ENCODE results near the gene SOX6.

SOX6 gene

GRCh38 chr11:16114978-16115871 lies 241.1 kb downstream of the SOX6 start:
- Mint-ChIP-seq H3K9me3 (peaks cover 5 to 11% of the 10 kb centered on the region in 2 donors), H3K4me3 (no peak overlapping the region), H3K27me3 (no peaks in the 10 kb centered on the region), H3K4me1 (ENCODE audit: low read depth in 2 of 2) (no peaks in the 10 kb centered on the region), H3K36me3 (ENCODE audit: insufficient read depth) (no peaks in the 10 kb centered on the region), H3K27ac (no peak overlapping the region)
- no peak for ATAC-seq (replicated peaks)
- DNase-seq, result no peak

- no peak overlapping the region for H3K27ac Mint-ChIP-seq
- ATAC-seq (replicated peaks), result no peak
Measured at GRCh38 chr11:16114431-16114830, 241.9 kb downstream of the SOX6 start.

GRCh38 chr11:16111690-16112089 lies 244.7 kb downstream of the SOX6 start:
- H3K36me3 Mint-ChIP-seq (ENCODE audit: insufficient read depth), result no peaks in the 10 kb centered on the region
- no peak overlapping the region for H3K4me3 Mint-ChIP-seq
- H3K4me1 Mint-ChIP-seq (ENCODE audit: low read depth in 2 of 2), result no peaks in the 10 kb centered on the region
- DNase-seq (no peak), ATAC-seq (replicated peaks) (no peak)
- H3K27ac Mint-ChIP-seq, result no peak overlapping the region
- no peaks in the 10 kb centered on the region for H3K27me3 Mint-ChIP-seq
- peaks cover 0 to 5% of the 10 kb centered on the region in 2 donors for H3K9me3 Mint-ChIP-seq

More at GRCh38 chr11:16114431-16114830, 241.9 kb downstream of the SOX6 start:
- no peaks in the 10 kb centered on the region for H3K27me3 Mint-ChIP-seq
- H3K9me3 Mint-ChIP-seq, result peaks cover 0 to 7% of the 10 kb centered on the region in 2 donors
- H3K36me3 Mint-ChIP-seq (ENCODE audit: insufficient read depth), result no peaks in the 10 kb centered on the region
- no peak for DNase-seq
- H3K4me3 Mint-ChIP-seq, result no peak overlapping the region
- no peaks in the 10 kb centered on the region for H3K4me1 Mint-ChIP-seq (ENCODE audit: low read depth in 2 of 2)

GRCh38 chr11:16110886-16111285 lies 245.5 kb downstream of the SOX6 start:
- DNase-seq (no peak), ATAC-seq (replicated peaks) (no peak)
- Mint-ChIP-seq H3K36me3 (ENCODE audit: insufficient read depth) (no peaks in the 10 kb centered on the region), H3K27me3 (no peaks in the 10 kb centered on the region), H3K9me3 (peaks cover 0 to 5% of the 10 kb centered on the region in 2 donors), H3K4me1 (ENCODE audit: low read depth in 2 of 2) (no peaks in the 10 kb centered on the region), H3K27ac (no peak overlapping the region), H3K4me3 (no peak overlapping the region)

GRCh38 chr11:16099343-16099900 lies 256.9 kb downstream of the SOX6 start:
- Mint-ChIP-seq H3K9me3 (peaks cover 3 to 10% of the 10 kb centered on the region in 2 donors), H3K27ac (no peak overlapping the region), H3K4me1 (ENCODE audit: low read depth in 2 of 2) (no peaks in the 10 kb centered on the region), H3K36me3 (ENCODE audit: insufficient read depth) (no peaks in the 10 kb centered on the region), H3K4me3 (no peak overlapping the region), H3K27me3 (no peaks in the 10 kb centered on the region)
- ATAC-seq (replicated peaks) (no peak), DNase-seq (no peak)

- no peak for DNase-seq
- no peak for ATAC-seq (replicated peaks)
Measured at GRCh38 chr11:16098526-16099205, 257.7 kb downstream of the SOX6 start.

GRCh38 chr11:16097543-16097942 lies 258.8 kb downstream of the SOX6 start:
- H3K27me3 Mint-ChIP-seq, result no peaks in the 10 kb centered on the region
- no peak overlapping the region for H3K27ac Mint-ChIP-seq
- no peak overlapping the region for H3K4me3 Mint-ChIP-seq
- peaks cover 1 to 3% of the 10 kb centered on the region in 2 donors for H3K9me3 Mint-ChIP-seq
- H3K36me3 Mint-ChIP-seq (ENCODE audit: insufficient read depth), result no peaks in the 10 kb centered on the region
- ATAC-seq (replicated peaks) (no peak), DNase-seq (no peak)
- no peaks in the 10 kb centered on the region for H3K4me1 Mint-ChIP-seq (ENCODE audit: low read depth in 2 of 2)

More at GRCh38 chr11:16098526-16099205, 257.7 kb downstream of the SOX6 start:
- Mint-ChIP-seq H3K9me3 (peaks cover 3 to 10% of the 10 kb centered on the region in 2 donors), H3K4me1 (ENCODE audit: low read depth in 2 of 2) (no peaks in the 10 kb centered on the region), H3K4me3 (no peak overlapping the region), H3K36me3 (ENCODE audit: insufficient read depth) (no peaks in the 10 kb centered on the region), H3K27ac (no peak overlapping the region), H3K27me3 (no peaks in the 10 kb centered on the region)

- ATAC-seq (replicated peaks) (no peak), DNase-seq (no peak)
- H3K27me3 Mint-ChIP-seq, result no peaks in the 10 kb centered on the region
- no peak overlapping the region for H3K4me3 Mint-ChIP-seq
- no peak overlapping the region for H3K27ac Mint-ChIP-seq
- peaks cover 3 to 6% of the 10 kb centered on the region in 2 donors for H3K9me3 Mint-ChIP-seq
- H3K36me3 Mint-ChIP-seq (ENCODE audit: insufficient read depth), result no peaks in the 10 kb centered on the region
- no peaks in the 10 kb centered on the region for H3K4me1 Mint-ChIP-seq (ENCODE audit: low read depth in 2 of 2)
Measured at GRCh38 chr11:16096336-16096735, 260.0 kb downstream of the SOX6 start.

GRCh38 chr11:16095756-16096155 lies 260.6 kb downstream of the SOX6 start:
- Mint-ChIP-seq H3K27me3 (no peaks in the 10 kb centered on the region), H3K36me3 (ENCODE audit: insufficient read depth) (no peaks in the 10 kb centered on the region), H3K9me3 (peaks cover 3 to 8% of the 10 kb centered on the region in 2 donors), H3K4me3 (no peak overlapping the region), H3K4me1 (ENCODE audit: low read depth in 2 of 2) (no peaks in the 10 kb centered on the region), H3K27ac (no peak overlapping the region)
- ATAC-seq (replicated peaks) (no peak), DNase-seq (no peak)

- Mint-ChIP-seq H3K27ac (no peak overlapping the region), H3K4me1 (ENCODE audit: low read depth in 2 of 2) (no peaks in the 10 kb centered on the region), H3K36me3 (ENCODE audit: insufficient read depth) (no peaks in the 10 kb centered on the region), H3K4me3 (no peak overlapping the region), H3K27me3 (no peaks in the 10 kb centered on the region), H3K9me3 (peaks cover 3 to 8% of the 10 kb centered on the region in 2 donors)
- ATAC-seq (replicated peaks), result no peak
- DNase-seq, result no peak
Measured at GRCh38 chr11:16093889-16094653, 262.3 kb downstream of the SOX6 start.

GRCh38 chr11:16091862-16092261 lies 264.5 kb downstream of the SOX6 start:
- Mint-ChIP-seq H3K9me3 (peaks cover 2 to 8% of the 10 kb centered on the region in 2 donors), H3K27me3 (no peaks in the 10 kb centered on the region), H3K36me3 (ENCODE audit: insufficient read depth) (no peaks in the 10 kb centered on the region), H3K27ac (no peak overlapping the region), H3K4me1 (ENCODE audit: low read depth in 2 of 2) (no peaks in the 10 kb centered on the region), H3K4me3 (no peak overlapping the region)
- DNase-seq (no peak), ATAC-seq (replicated peaks) (no peak)

- no peaks in the 10 kb centered on the region for H3K4me1 Mint-ChIP-seq (ENCODE audit: low read depth in 2 of 2)
- H3K36me3 Mint-ChIP-seq (ENCODE audit: insufficient read depth), result no peaks in the 10 kb centered on the region
Measured at GRCh38 chr11:16089481-16089880, 266.9 kb downstream of the SOX6 start.

GRCh38 chr11:16088774-16089173 lies 267.6 kb downstream of the SOX6 start:
- H3K4me1 Mint-ChIP-seq (ENCODE audit: low read depth in 2 of 2), result no peaks in the 10 kb centered on the region
- no peaks in the 10 kb centered on the region for H3K27me3 Mint-ChIP-seq
- no peaks in the 10 kb centered on the region for H3K36me3 Mint-ChIP-seq (ENCODE audit: insufficient read depth)
- no peak overlapping the region for H3K27ac Mint-ChIP-seq
- H3K9me3 Mint-ChIP-seq, result peaks cover 4 to 8% of the 10 kb centered on the region in 2 donors
- no peak overlapping the region for H3K4me3 Mint-ChIP-seq
- ATAC-seq (replicated peaks), result no peak
- no peak for DNase-seq

More at GRCh38 chr11:16089481-16089880, 266.9 kb downstream of the SOX6 start:
- Mint-ChIP-seq H3K9me3 (peaks cover 4 to 8% of the 10 kb centered on the region in 2 donors), H3K27me3 (no peaks in the 10 kb centered on the region), H3K4me3 (no peak overlapping the region), H3K27ac (no peak overlapping the region)
- ATAC-seq (replicated peaks) (no peak), DNase-seq (no peak)

Data from effector memory CD8-positive, alpha-beta T cell (primary cell).